WTC11 (cell line): ENCODE measurements around the gene NBAS.

Experiments
- AFF4 ChIP-seq: sonication (generic); formaldehyde crosslinking; IDR thresholded peaks from 2 replicates; pipeline ENCODE4 v1.8.1; 2023; ENCODE audit warnings: mild to moderate bottlenecking, missing genetic modification reagents, borderline replicate concordance
- CTCF ChIP-seq: fragments of 200-600 bp; IDR thresholded peaks from 2 replicates; pipeline ENCODE4 v1.8.0; 2022; ENCODE audit warnings: antibody characterized with exemption
- E2F1 ChIP-seq: sonication (generic); formaldehyde crosslinking; IDR thresholded peaks from 2 replicates; pipeline ENCODE4 v1.8.0; 2022; ENCODE audit warnings: mild to moderate bottlenecking, missing genetic modification reagents
- ELF4 ChIP-seq: sonication (generic); formaldehyde crosslinking; IDR thresholded peaks from 2 replicates; pipeline ENCODE4 v1.8.1; 2022; ENCODE audit warnings: low read depth, mild to moderate bottlenecking, moderate library complexity, missing genetic modification reagents
- FOXJ3 ChIP-seq: sonication (generic); formaldehyde crosslinking; IDR thresholded peaks from 2 replicates; pipeline ENCODE4 v1.9.0; 2021; ENCODE audit warnings: missing genetic modification reagents, mild to moderate bottlenecking, borderline replicate concordance
- GTF2I ChIP-seq: fragments of 250-450 bp; sonication (Bioruptor Pico); conservative IDR thresholded peaks from 2 replicates; pipeline ENCODE4 v1.4.0; 2021; ENCODE audit warnings: mild to moderate bottlenecking
- MAX ChIP-seq: sonication (generic); formaldehyde crosslinking; IDR thresholded peaks from 2 replicates; pipeline ENCODE4 v1.8.0; 2022; ENCODE audit warnings: mild to moderate bottlenecking, missing genetic modification reagents
- MXD4 ChIP-seq: fragments of 250-450 bp; sonication (Bioruptor Pico); IDR thresholded peaks from 2 replicates; pipeline ENCODE4 v1.8.0; 2021; ENCODE audit warnings: mild to moderate bottlenecking, moderate library complexity, borderline replicate concordance
- NFYB ChIP-seq: sonication (generic); formaldehyde crosslinking; conservative IDR thresholded peaks from 2 replicates; pipeline ENCODE4 v1.8.0; 2022; ENCODE audit warnings: low read depth, missing genetic modification reagents
- NR1H2 ChIP-seq: sonication (generic); formaldehyde crosslinking; IDR thresholded peaks from 2 replicates; pipeline ENCODE4 v1.9.0; 2021; ENCODE audit warnings: mild to moderate bottlenecking, moderate library complexity, missing genetic modification reagents
- TEAD1 ChIP-seq: sonication (generic); formaldehyde crosslinking; IDR thresholded peaks from 2 replicates; pipeline ENCODE4 v1.8.0; 2022; ENCODE audit warnings: mild to moderate bottlenecking, missing genetic modification reagents
- USF1 ChIP-seq: sonication (generic); formaldehyde crosslinking; IDR thresholded peaks from 2 replicates; pipeline ENCODE4 v1.8.0; 2022; ENCODE audit warnings: mild to moderate bottlenecking, missing genetic modification reagents

- TF ChIP-seq TEAD1 (no peak), CTCF (no peak), USF1 (CRISPR knock-in tag) (no peak), NR1H2 (CRISPR knock-in tag) (no peak), GTF2I (CRISPR knock-in tag) (no peak), MAX (CRISPR knock-in tag) (no peak), E2F1 (CRISPR knock-in tag) (no peak), ELF4 (CRISPR knock-in tag) (no peak), AFF4 (CRISPR knock-in tag) (no peak), MXD4 (CRISPR knock-in tag) (no peak), FOXJ3 (CRISPR knock-in tag) (no peak), NFYB (CRISPR knock-in tag) (no peak)
Observed at GRCh38 chr2:15421753-15422152, 139.4 kb downstream of the NBAS start.
